HepG2 (cell line): ENCODE measurements around the gene CD3G. TPM values are rescaled to one million over a fixed set of nuclear protein-coding genes. Genes with fewer than 3 reads are reported as not detected.

ENCODE experiments used
- ATAC-seq: fragments of 200-7000 bp; cut with Tn5 transposase; 3 replicates; pipeline ENCODE4 v1.9.1; 2020; ENCODE audit warnings: mild to moderate bottlenecking, moderate library complexity
- BruUV-seq: library from RNA; stranded (reverse); fragments of 400-500 nt; replicated peaks from 2 replicates; lab custom pipeline; 2021; lab: Mats Ljungman, UMichigan
- CTCF ChIA-PET: fragments of 300-600 bp; formaldehyde crosslinking; extraction: SDS; loops from one replicate; lab custom pipeline; 2021; ENCODE audit warnings: low total read pairs, inconsistent platforms, low intra/inter-chr PET ratio; lab: Yijun Ruan, JAX
- POLR2A ChIA-PET: fragments of 350-600 bp; sonication (Branson Sonifier 250); formaldehyde crosslinking; loops from one replicate; lab custom pipeline; 2020; ENCODE audit warnings: antibody characterized with exemption, inconsistent platforms; lab: Yijun Ruan, JAX
- DNase-seq: peaks from one replicate; pipeline ENCODE4 v3.0.0-alpha.2; 2015; ENCODE audit warnings: low spot score
- FAIRE-seq: peaks from 3 replicates; lab custom pipeline; 2011; peaks lifted over from hg19 to GRCh38; lab: Jason Lieb, UNC
- H2AFZ ChIP-seq: one replicate; pipeline ENCODE4 v1.6.1; 2011; ENCODE audit warnings: low read length, inconsistent platforms
- H3K27ac ChIP-seq: fragments of 300-600 bp; 3 replicates; pipeline ENCODE4 v1.8.0; 2011; ENCODE audit warnings: mixed run types, mild to moderate bottlenecking, mixed read lengths, low read length, inconsistent platforms; ENCODE audit not compliant: insufficient read depth; ENCODE audit errors: extremely low read length
- H3K27me3 ChIP-seq, 2 experiments: fragments of 200-600 bp in 1 of 2; 2 replicates in 1 of 2; 3 replicates in 1 of 2; pipeline versions ENCODE4 v1.6.0 to v1.8.0; 2011; ENCODE audit warnings: low read length in 2 of 2, mild to moderate bottlenecking in 2 of 2, moderate library complexity in 2 of 2, inconsistent platforms in 1 of 2; ENCODE audit not compliant: insufficient read depth in 2 of 2, control insufficient read depth in 1 of 2
- H3K36me3 ChIP-seq, 2 experiments: fragments of 200-600 bp in 1 of 2; replicated peaks in 1 of 2; 2 replicates in 1 of 2; 3 replicates in 1 of 2; pipeline versions ENCODE4 v1.5.1 to v1.8.0; 2011; ENCODE audit warnings: low read length in 2 of 2, inconsistent platforms in 1 of 2; ENCODE audit not compliant: insufficient read depth in 2 of 2, control insufficient read depth in 1 of 2
- H3K4me1 ChIP-seq: 2 replicates; pipeline ENCODE4 v1.5.1; 2012; ENCODE audit warnings: low read length, inconsistent platforms; ENCODE audit not compliant: insufficient read depth
- H3K4me2 ChIP-seq: 2 replicates; pipeline ENCODE4 v1.6.0; 2011; ENCODE audit warnings: low read depth, low read length, inconsistent platforms
- H3K4me3 ChIP-seq, 3 experiments: fragments of 200-600 bp in 1 of 3; sonication (generic), shearing (Covaris generic) in 1 of 3; replicated peaks in 1 of 3; 2 replicates each; pipeline ENCODE4 v1.5.1; 2011 to 2016; ENCODE audit warnings: low read length in 3 of 3, inconsistent platforms in 2 of 3, low read depth in 2 of 3, mild to moderate bottlenecking in 2 of 3, control low read depth in 1 of 3, mixed read lengths in 1 of 3; ENCODE audit not compliant: insufficient read depth in 1 of 3
- H3K79me2 ChIP-seq: one replicate; pipeline ENCODE4 v1.6.1; 2011; ENCODE audit warnings: low read length, inconsistent platforms; ENCODE audit not compliant: insufficient read depth
- H3K9ac ChIP-seq: 2 replicates; pipeline ENCODE4 v1.6.0; 2011; ENCODE audit warnings: mild to moderate bottlenecking, low read depth, low read length, inconsistent platforms; ENCODE audit not compliant: insufficient read depth
- H3K9me3 ChIP-seq: 2 replicates; pipeline ENCODE4 v1.5.1; 2012; ENCODE audit warnings: mild to moderate bottlenecking, low read length
- H4K20me1 ChIP-seq: 2 replicates; pipeline ENCODE4 v1.6.0; 2011; ENCODE audit warnings: inconsistent platforms, mild to moderate bottlenecking, low read length, moderate library complexity; ENCODE audit not compliant: insufficient read depth
- MAFG ChIP-seq: sonication (generic); formaldehyde crosslinking; IDR thresholded peaks from 2 replicates; pipeline ENCODE4 v1.5.1; 2020; ENCODE audit warnings: mild to moderate bottlenecking, missing genetic modification reagents
- NR2F6 ChIP-seq, 2 experiments: IDR thresholded peaks; 2 replicates each; pipeline ENCODE4 v1.6.1; 2016; ENCODE audit warnings: antibody characterized with exemption in 1 of 2, mild to moderate bottlenecking in 1 of 2
- NRL ChIP-seq: sonication (generic); formaldehyde crosslinking; IDR thresholded peaks from 2 replicates; pipeline ENCODE4 v1.5.0; 2020; ENCODE audit warnings: missing genetic modification reagents, mild to moderate bottlenecking, moderate library complexity, borderline replicate concordance
- POGZ ChIP-seq: sonication (generic); formaldehyde crosslinking; IDR thresholded peaks from 2 replicates; pipeline ENCODE4 v1.4.0; 2020; ENCODE audit warnings: mild to moderate bottlenecking, missing genetic modification reagents
- REL ChIP-seq: sonication (generic); formaldehyde crosslinking; conservative IDR thresholded peaks from 2 replicates; pipeline ENCODE4 v1.8.0; 2022; ENCODE audit warnings: mild to moderate bottlenecking, missing genetic modification reagents, moderate library complexity
- ZHX1 ChIP-seq: sonication (generic); formaldehyde crosslinking; IDR thresholded peaks from 2 replicates; pipeline ENCODE4 v1.8.1; 2022; ENCODE audit warnings: low read depth, mild to moderate bottlenecking, missing genetic modification reagents
- ZNF414 ChIP-seq: sonication (generic); formaldehyde crosslinking; IDR thresholded peaks from 2 replicates; pipeline ENCODE4 v1.5.0; 2020; ENCODE audit warnings: missing genetic modification reagents
- ZNF570 ChIP-seq: sonication (generic); formaldehyde crosslinking; IDR thresholded peaks from 2 replicates; pipeline ENCODE4 v1.4.0; 2020; ENCODE audit warnings: mild to moderate bottlenecking, missing genetic modification reagents, borderline replicate concordance
- WGBS: methylation state at CpG from one replicate; pipeline ENCODE4 v1.1.6; 2017; ENCODE audit warnings: low lambda C conversion rate; 5-methylcytosine and 5-hydroxymethylcytosine counted together
- in situ Hi-C: cut with HindIII; loops from 2 replicates; pipeline ENCODE4 v1.10.0; 2017; ENCODE audit warnings: low pct_unique_long_range_greater_than_20kb; ENCODE audit not compliant: extremely low pct_ligation_motif_present
- intact Hi-C: fragments of 100-400 bp; cut with micrococcal nuclease; formaldehyde crosslinking; loops from one replicate; pipeline ENCODE4 v1.10.0; 2022; ENCODE audit not compliant: unreplicated experiment
- polyA plus RNA-seq, 8 experiments: library from polyadenylated mRNA; depleted of rRNA in 3 of 8; stranded (reverse) in 7 of 8; unstranded in 1 of 8; fragments of >200 nt; fragmentation: Illumina TruSeq in 4 of 8; extraction: Trizol in 4 of 8; gene quantifications; 2 replicates each; pipeline versions ENCODE4 v1.2.1 to v1.2.3, GENCODE V29; 2011 to 2016; ENCODE audit warnings: low read depth in 4 of 8, missing spikeins in 1 of 8, mixed read lengths in 1 of 8; ENCODE audit not compliant: insufficient read depth in 1 of 8
- total RNA-seq, 5 experiments: library from RNA; depleted of rRNA; stranded (reverse); fragments of >200 nt; fragmentation: Illumina TruSeq; extraction: Trizol; gene quantifications; 2 replicates each; pipeline ENCODE4 v1.2.3, GENCODE V29; 2016; ENCODE audit warnings: low read depth in 1 of 5

CD3G gene
- total and polyA plus RNA-seq, 2 of the 13 experiments (the other 11 are each of a cell fraction or from before 2014, with no cell fraction given) = not detected

- TF ChIP-seq ZNF570 = no peak
These were observed 15.3 kb downstream of the CD3G start, which contains the start of gene UBE4A (continued) for GRCh38 chr11:118359295-118359958.

GRCh38 chr11:118364956-118365615, 20.9 kb downstream of the CD3G start:
- Histone ChIP-seq H3K4me1 (peaks cover 24% of the 10 kb centered on the region), H4K20me1 (no peaks in the 10 kb centered on the region), H3K4me3 (no peak overlapping the region), H3K79me2 (peaks cover 35% of the 10 kb centered on the region), H3K27me3 (no peaks in the 10 kb centered on the region; a peak in 1 of 5 replicates), H3K4me2 (no peak overlapping the region), H3K36me3 (peaks cover 12 to 42% of the 10 kb centered on the region in 2 experiments), H3K9ac (no peak overlapping the region), H3K9me3 (no peaks in the 10 kb centered on the region), H3K27ac (no peak overlapping the region), H2AFZ (no peak overlapping the region)
- no peak for ATAC-seq
- no peak for FAIRE-seq
- 96% methylated on average over 3 of the region's 3 CpGs for WGBS
- ChIA-PET CTCF (no interaction called here), POLR2A (interaction anchor here (1.1 kb wide), 1 partner anchor 10 kb away, joined by 3 read pairs; no protein-coding TSS in a partner anchor)
- no TSS peak for BruUV-seq
- in situ Hi-C loops (no loop called here), intact Hi-C loops (no loop called here)
- TF ChIP-seq NR2F6 (IDR thresholded peaks at IDR 0.05) = no peak
- TF ChIP-seq NR2F6 (CRISPR knock-in tag; IDR thresholded peaks at IDR 0.05) = no peak
- no peak for TF ChIP-seq MAFG
- TF ChIP-seq NRL (CRISPR knock-in tag) = no peak
- no peak for TF ChIP-seq POGZ (CRISPR knock-in tag)
- no peak for TF ChIP-seq REL (CRISPR knock-in tag)
- no peak for TF ChIP-seq ZHX1 (CRISPR knock-in tag)
- no peak for TF ChIP-seq ZNF414 (CRISPR knock-in tag)
- DNase-seq = no peak
